GM12892 (cell line): ENCODE measurements around the gene NAT16.

Source experiments
- POLR2A ChIP-seq: IDR thresholded peaks from 2 replicates; pipeline ENCODE4 v1.6.1; 2011; ENCODE audit warnings: low read depth, low read length, control low read depth
- POLR2AphosphoS5 ChIP-seq: IDR thresholded peaks from 2 replicates; pipeline ENCODE4 v1.6.1; 2011; ENCODE audit warnings: low read depth, low read length, control low read depth
- TAF1 ChIP-seq: IDR thresholded peaks from 2 replicates; pipeline ENCODE4 v1.6.1; 2011; ENCODE audit warnings: low read depth, mild to moderate bottlenecking, control low read depth, low read length, borderline replicate concordance

- TF ChIP-seq POLR2A (no peak), POLR2AphosphoS5 (no peak), TAF1 (no peak)
Measured at GRCh38 chr7:101198476-101198875, 18.4 kb upstream of the NAT16 start.
